ENCODE results near the gene LIMS1.

GRCh38 chr2:108585436-108585835 is 51.2 kb downstream of the LIMS1 start:
- TF ChIP-seq EZH2 (IDR thresholded peaks at IDR 0.05; ENCODE audit: insufficient read depth, poor library complexity, severe bottlenecking) (no peak), EZH2phosphoT487 (IDR thresholded peaks at IDR 0.05; ENCODE audit: insufficient read depth, low read depth) (no peak)

All from GM23248 (cell line).